GM19193 (cell line): ENCODE data around the gene ARID3B.

ENCODE experiments used
- POLR2A ChIP-seq: IDR thresholded peaks from 4 replicates; pipeline ENCODE4 v1.6.1; 2011; ENCODE audit not compliant: insufficient read depth, insufficient read length; ENCODE audit errors: extremely low read depth

The ARID3B gene

DNA sequence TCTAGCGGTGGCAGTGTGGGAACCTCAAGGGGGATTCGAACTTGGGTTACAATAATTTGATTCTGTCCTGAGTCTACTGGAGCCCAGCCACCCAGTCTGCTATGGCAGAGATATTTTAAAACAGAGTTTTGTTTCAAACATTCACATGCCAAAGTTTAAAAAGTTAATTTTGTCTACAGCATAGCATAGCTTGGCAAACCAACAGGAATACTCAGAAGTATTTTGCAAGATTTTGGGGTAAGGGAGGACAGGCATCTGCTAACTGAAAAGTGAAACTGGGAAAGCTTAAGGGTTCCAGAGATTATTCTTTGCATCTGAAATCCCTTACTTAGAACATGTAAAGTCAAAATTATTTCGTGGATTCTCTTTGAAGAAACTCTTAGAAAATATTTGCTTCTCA, 6.6 kb downstream of the ARID3B start:
- no peak for TF ChIP-seq POLR2A

DNA sequence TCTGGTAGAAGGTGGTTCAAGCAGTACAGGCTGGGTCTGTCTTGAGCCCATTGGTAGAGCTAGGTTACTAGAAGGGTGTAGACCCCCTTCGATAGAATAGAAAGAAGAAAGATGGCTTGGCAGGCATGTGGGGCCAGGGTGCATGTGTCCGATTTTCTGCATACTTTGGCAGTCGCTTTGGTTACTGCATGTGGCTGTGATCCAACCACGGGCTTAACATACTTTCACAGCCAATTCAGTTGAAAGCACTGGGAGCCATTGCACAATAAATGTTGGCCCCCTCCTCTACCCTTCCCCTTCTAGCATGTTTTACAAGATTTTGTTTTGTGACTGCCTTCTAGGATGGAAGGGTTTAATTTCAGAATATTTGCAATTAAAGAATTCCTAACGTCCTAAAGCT, 7.2 kb downstream of the ARID3B start:
- no peak for TF ChIP-seq POLR2A

DNA sequence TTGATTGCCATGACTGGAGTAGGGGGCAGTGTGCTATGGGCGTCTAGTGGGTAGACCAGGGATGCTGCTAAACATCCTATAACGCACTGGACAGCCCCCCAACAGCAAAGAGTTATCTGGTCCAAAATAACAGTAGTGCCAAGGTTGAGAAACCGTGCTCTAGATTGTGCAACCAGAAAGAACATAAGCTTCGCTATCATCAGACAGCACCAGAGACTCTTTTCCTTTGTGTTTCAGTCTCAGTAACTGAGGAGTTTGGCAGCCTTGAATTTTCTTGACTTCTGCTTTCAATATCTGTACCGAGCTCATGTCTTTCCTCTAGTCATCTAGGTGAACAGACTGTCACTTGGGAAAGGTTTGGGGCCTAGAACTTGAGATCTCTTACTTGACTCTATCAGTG, 8.8 kb downstream of the ARID3B start:
- TF ChIP-seq POLR2A, result no peak

DNA sequence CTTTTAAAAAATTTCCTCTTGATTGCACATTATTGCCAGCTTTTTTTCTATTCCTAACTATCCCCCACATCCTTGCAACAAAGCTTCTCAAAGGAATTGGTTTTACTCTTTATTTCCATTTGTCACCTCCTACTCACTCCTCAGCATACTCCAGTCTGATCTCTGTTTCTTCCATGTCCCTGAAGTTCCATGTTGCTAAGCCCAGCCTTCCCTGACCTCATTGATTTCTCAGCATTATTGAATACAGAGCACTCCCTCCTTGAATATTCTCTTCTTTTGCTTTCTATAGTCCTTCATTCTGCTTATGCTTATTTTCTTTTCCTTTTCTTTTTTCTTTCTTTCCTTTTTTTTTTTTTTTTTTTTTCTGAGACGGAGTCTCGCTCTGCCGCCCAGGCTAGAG, 10.7 kb downstream of the ARID3B start:
- TF ChIP-seq POLR2A, result no peak

GRCh38 chr15:74552773-74553441, 11.9 kb downstream of the ARID3B start:
- TF ChIP-seq POLR2A, result no peak

- no peak for TF ChIP-seq POLR2A
Observed at GRCh38 chr15:74555192-74555591, 14.2 kb downstream of the ARID3B start.

- TF ChIP-seq POLR2A, result no peak
Observed at GRCh38 chr15:74558706-74559105, 17.7 kb downstream of the ARID3B start.

GRCh38 chr15:74563442-74563841, 22.4 kb downstream of the ARID3B start:
- TF ChIP-seq POLR2A, result no peak

GRCh38 chr15:74564182-74564581, 23.2 kb downstream of the ARID3B start:
- TF ChIP-seq POLR2A, result no peak

- no peak for TF ChIP-seq POLR2A
Observed at GRCh38 chr15:74565381-74566085, 24.5 kb downstream of the ARID3B start.

- no peak for TF ChIP-seq POLR2A
Observed at GRCh38 chr15:74568594-74568993, 27.6 kb downstream of the ARID3B start.

GRCh38 chr15:74569731-74570070, 28.7 kb downstream of the ARID3B start:
- no peak for TF ChIP-seq POLR2A

DNA sequence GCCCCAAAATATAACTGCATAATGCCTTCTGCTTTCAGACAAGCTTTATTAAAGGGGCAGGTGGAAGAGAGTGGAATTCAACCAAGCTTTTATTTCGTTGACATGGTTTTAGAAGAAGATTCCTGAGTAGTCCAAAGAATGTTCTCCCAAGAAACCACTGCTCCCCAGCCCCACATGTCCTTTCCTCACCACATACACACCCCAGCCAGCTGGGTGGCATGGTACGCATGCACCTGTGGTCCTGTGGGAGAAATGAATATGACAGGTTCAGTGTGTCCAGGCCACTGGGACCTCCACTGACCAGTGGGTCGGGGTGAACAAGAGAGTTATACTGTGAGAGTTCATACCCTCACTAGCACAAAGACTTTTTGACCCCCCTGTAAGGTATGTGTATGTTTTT, 30.2 kb downstream of the ARID3B start:
- TF ChIP-seq POLR2A, result no peak

GRCh38 chr15:74573987-74574386, 33.0 kb downstream of the ARID3B start:
- no peak for TF ChIP-seq POLR2A

- no peak for TF ChIP-seq POLR2A
Observed at GRCh38 chr15:74578496-74578994, 37.5 kb downstream of the ARID3B start.

DNA sequence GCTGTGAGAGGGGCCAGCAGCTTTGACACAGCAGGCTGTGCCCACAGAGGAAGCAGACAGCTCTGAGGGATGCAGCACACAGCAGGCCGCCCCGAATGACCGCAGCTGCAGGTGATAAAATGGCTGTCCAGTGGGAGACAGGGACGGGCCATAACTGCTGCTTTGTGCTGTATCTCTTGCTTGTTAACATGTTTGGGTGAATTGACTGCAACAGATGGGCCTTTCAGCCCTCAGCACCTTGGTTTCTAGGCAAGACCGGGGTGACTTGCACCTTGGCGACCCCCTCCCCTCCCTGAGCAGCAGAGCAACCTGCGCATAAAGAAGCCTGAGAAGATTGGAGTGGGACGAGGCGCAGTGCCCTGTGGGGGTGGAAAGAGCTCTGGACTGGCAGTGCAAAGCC, 38.0 kb downstream of the ARID3B start:
- no peak for TF ChIP-seq POLR2A

DNA sequence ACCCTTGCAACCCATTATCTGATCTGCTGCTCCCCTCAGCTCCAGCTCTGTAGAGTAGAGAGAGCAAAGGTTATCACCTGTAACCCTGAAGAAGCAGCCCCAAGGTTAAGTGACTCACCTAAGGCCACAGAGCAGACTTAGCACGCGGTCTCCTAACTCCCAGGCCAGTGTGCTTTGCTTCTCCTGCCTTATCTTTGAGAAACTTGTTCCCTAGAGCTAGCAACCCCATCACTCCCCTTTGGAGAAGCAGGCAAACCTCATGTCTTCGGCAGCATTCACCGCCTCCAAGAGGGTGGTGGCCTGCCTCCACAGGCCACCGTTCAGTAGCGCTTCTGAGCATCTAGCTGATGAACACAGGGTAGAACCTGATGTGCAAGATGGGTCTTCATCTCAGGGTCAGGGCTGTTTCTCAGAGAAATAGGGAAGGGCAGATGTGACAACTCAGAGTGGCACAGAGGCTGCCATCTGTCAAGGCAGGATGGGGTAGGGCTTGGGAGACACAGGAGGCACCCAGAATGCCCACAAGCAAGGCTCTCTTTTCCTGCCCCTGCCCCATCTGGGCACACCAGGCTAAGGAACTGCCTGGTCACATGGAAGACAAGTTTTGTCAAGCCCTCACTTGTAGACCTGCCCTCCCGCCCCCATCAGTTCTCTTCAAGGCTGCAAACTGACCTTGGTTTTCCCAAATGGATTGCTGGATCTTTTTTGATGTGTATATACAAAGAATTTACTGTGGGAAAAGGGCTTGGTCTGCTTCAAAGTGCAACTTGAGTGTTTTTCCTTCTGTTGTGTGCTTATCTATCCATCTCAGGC, 39.7 kb downstream of the ARID3B start:
- no peak for TF ChIP-seq POLR2A

DNA sequence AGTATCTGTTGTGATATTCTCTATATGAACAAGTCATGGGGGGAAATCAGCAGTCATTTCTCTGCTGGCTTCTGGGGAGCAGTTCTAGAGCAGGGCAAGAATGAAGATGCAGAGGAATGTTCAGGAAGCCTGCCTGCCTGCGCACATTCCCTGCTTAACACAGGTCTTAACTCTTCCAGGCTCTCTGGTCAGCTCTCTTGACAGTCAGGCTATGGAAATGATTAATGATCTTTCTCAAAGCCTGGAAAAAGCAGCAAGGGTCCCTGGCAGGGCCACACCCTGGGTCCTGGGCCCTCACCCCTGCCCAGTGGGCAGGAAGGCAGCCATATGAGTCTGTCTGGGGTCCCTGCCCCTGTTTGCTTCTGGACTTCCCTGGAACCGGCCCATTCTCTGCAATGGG, 43.2 kb downstream of the ARID3B start:
- TF ChIP-seq POLR2A, result no peak
